B cell (primary cell): ENCODE data around the gene PCGF3. TPM values are rescaled to one million over a fixed set of nuclear protein-coding genes. Genes with fewer than 3 reads are reported as not detected.

ENCODE experiments used
- ATAC-seq: fragments of 200-7000 bp; cut with Tn5 transposase; one replicate; pipeline ENCODE4 v1.10.0; 2021; ENCODE audit warnings: low read depth, mild to moderate bottlenecking, moderate number of reproducible peaks, moderate library complexity
- CTCF ChIA-PET: fragments of 350-600 bp; sonication (Branson Sonifier 250); formaldehyde crosslinking; loops from one replicate; lab custom pipeline; 2021; ENCODE audit warnings: antibody characterized with exemption, inconsistent platforms; lab: Charles Lee
- POLR2A ChIA-PET: fragments of 350-600 bp; sonication (Branson Sonifier 250); formaldehyde crosslinking; loops from one replicate; lab custom pipeline; 2021; ENCODE audit warnings: antibody characterized with exemption; lab: Charles Lee
- DNase-seq: peaks from one replicate; pipeline ENCODE4 v3.0.0; 2013
- H2AFZ ChIP-seq: 2 replicates; pipeline ENCODE4 v1.6.1; 2012; ENCODE audit warnings: mild to moderate bottlenecking, low read depth, low read length; ENCODE audit not compliant: insufficient read depth, poor library complexity, severe bottlenecking
- H3K27ac ChIP-seq, 2 donors: 1 replicate in 1 of 2; 2 replicates in 1 of 2; pipeline ENCODE4 v1.5.1; 2012 to 2013; ENCODE audit warnings: low read length in 2 of 2, mild to moderate bottlenecking in 2 of 2, moderate library complexity in 1 of 2
- H3K27me3 ChIP-seq, 4 experiments: fragments of 200-600 bp in 1 of 4; sonication (generic) in 1 of 4; replicated peaks in 1 of 4; 1 replicate in 2 of 4; 2 replicates in 2 of 4; pipeline versions ENCODE4 v1.6.1 to v1.7.0; 2013 to 2016; ENCODE audit warnings: low read length in 3 of 4, mild to moderate bottlenecking in 2 of 4, mixed read lengths in 1 of 4, moderate library complexity in 1 of 4; ENCODE audit not compliant: insufficient read depth in 4 of 4, control insufficient read depth in 3 of 4; ENCODE audit errors: control extremely low read depth in 1 of 4
- H3K36me3 ChIP-seq, 2 experiments: replicated peaks in 1 of 2; 1 replicate in 1 of 2; 2 replicates in 1 of 2; pipeline versions ENCODE4 v1.6.1 to v1.7.1; 2013; ENCODE audit warnings: low read length in 1 of 2; ENCODE audit not compliant: insufficient read depth in 2 of 2, control insufficient read depth in 1 of 2; ENCODE audit errors: control extremely low read depth in 1 of 2, extremely low read depth in 1 of 2
- H3K4me1 ChIP-seq, 2 donors: fragments of 200-600 bp in 1 of 2; sonication (generic) in 1 of 2; 1 replicate in 1 of 2; 2 replicates in 1 of 2; pipeline versions ENCODE4 v1.5.1 to v1.6.1; 2013 to 2017; ENCODE audit warnings: low read length in 2 of 2; ENCODE audit not compliant: control insufficient read depth in 2 of 2, insufficient read depth in 2 of 2
- H3K4me2 ChIP-seq: replicated peaks from 2 replicates; pipeline ENCODE3; 2012; ENCODE audit warnings: mild to moderate bottlenecking, low read depth, low read length; ENCODE audit not compliant: poor library complexity, severe bottlenecking
- H3K4me3 ChIP-seq, 5 experiments: fragments of 200-600 bp in 1 of 5; sonication (generic) in 1 of 5; 1 replicate in 3 of 5; 2 replicates in 2 of 5; pipeline versions ENCODE4 v1.5.1 to v1.7.0; 2011 to 2016; ENCODE audit warnings: low read length in 4 of 5, mild to moderate bottlenecking in 4 of 5, low read depth in 2 of 5, control low read depth in 1 of 5, moderate library complexity in 1 of 5; ENCODE audit not compliant: insufficient read depth in 1 of 5; ENCODE audit errors: control extremely low read depth in 1 of 5, extremely low read depth in 1 of 5
- H3K79me2 ChIP-seq: fragments of 200-600 bp; sonication (generic); one replicate; pipeline ENCODE4 v1.6.0; 2016; ENCODE audit warnings: low read length; ENCODE audit not compliant: control insufficient read depth, insufficient read depth
- H3K9ac ChIP-seq: fragments of 200-600 bp; sonication (generic); 2 replicates; pipeline ENCODE4 v1.6.1; 2017; ENCODE audit warnings: mild to moderate bottlenecking, low read length, moderate library complexity
- H3K9me3 ChIP-seq, 3 donors: one replicate each; pipeline versions ENCODE4 v1.6.1 to v1.7.1; 2013; ENCODE audit warnings: low read length in 2 of 3; ENCODE audit not compliant: control insufficient read depth in 2 of 3, insufficient read depth in 1 of 3; ENCODE audit errors: control extremely low read depth in 1 of 3
- H4K20me1 ChIP-seq: 2 replicates; pipeline ENCODE4 v1.6.0; 2012; ENCODE audit warnings: mild to moderate bottlenecking, low read length; ENCODE audit not compliant: insufficient read depth, control insufficient read depth, poor library complexity, severe bottlenecking
- H3K27ac Mint-ChIP-seq: one replicate; pipeline ENCODE4 v1.8.0; 2021; ENCODE audit warnings: mixed read lengths
- H3K27me3 Mint-ChIP-seq: one replicate; pipeline ENCODE4 v1.8.0; 2021; ENCODE audit warnings: mixed read lengths
- H3K4me1 Mint-ChIP-seq: one replicate; pipeline ENCODE4 v1.8.0; 2021; ENCODE audit warnings: mixed read lengths
- H3K4me3 Mint-ChIP-seq: one replicate; pipeline ENCODE4 v1.8.0; 2021; ENCODE audit warnings: mixed read lengths
- H3K9me3 Mint-ChIP-seq: one replicate; pipeline ENCODE4 v1.8.0; 2022; ENCODE audit warnings: mixed read lengths; ENCODE audit not compliant: insufficient read depth
- EZH2 ChIP-seq: IDR thresholded peaks from 2 replicates; pipeline ENCODE4 v1.6.1; 2012; ENCODE audit warnings: borderline replicate concordance, low read depth, mild to moderate bottlenecking, moderate library complexity, low read length; ENCODE audit not compliant: insufficient read depth, poor library complexity, severe bottlenecking
- WGBS: methylation state at CpG from one replicate; pipeline ENCODE4 v1.1.5; 2013; ENCODE audit warnings: missing lambda C conversion rate; ENCODE audit not compliant: insufficient coverage; 5-methylcytosine and 5-hydroxymethylcytosine counted together
- intact Hi-C: fragments of 100-400 bp; cut with micrococcal nuclease; formaldehyde crosslinking; loops from one replicate; pipeline ENCODE4 v1.10.0; 2022
- polyA plus RNA-seq: library from polyadenylated mRNA; depleted of rRNA; stranded (reverse); fragments of >200 nt; gene quantifications from 2 replicates; pipeline ENCODE4 v1.2.3, GENCODE V29; 2012
- total RNA-seq, 2 donors: library from RNA; stranded (reverse); fragments of 120-200 nt in 1 of 2; gene quantifications; 1 replicate in 1 of 2; 2 replicates in 1 of 2; pipeline versions ENCODE4 v1.2.3 to v1.2.4, GENCODE V29; 2013 to 2022
- TF ChIP-seq, protein P1 (sequence below): fragments of 200-600 bp; IDR thresholded peaks from one replicate; pipeline ENCODE4 v1.8.0; 2022; ENCODE audit warnings: antibody characterized with exemption, mild to moderate bottlenecking

PCGF3 gene
- total and polyA plus RNA-seq, 2 donors (not counting 1 experiment from before 2014, with no cell fraction given): 65.7 to 90.3 TPM

GRCh38 chr4:663046-663437 is 42.6 kb upstream of the PCGF3 start:
- peak overlapping the region; percentile 89 for H3K27ac Mint-ChIP-seq
- Histone ChIP-seq H3K4me1 (peaks cover 9 to 17% of the 10 kb centered on the region in 2 donors), H3K36me3 (no peaks in the 10 kb centered on the region), H3K9ac (peak overlapping the region; percentile 98), H3K9me3 (peaks cover 0 to 17% (median 0%) of the 10 kb centered on the region in 3 donors), H3K4me3 (peak overlapping the region in 4 of 5 experiments; percentile 68 to 85 (median 82)), H2AFZ (peak overlapping the region; percentile 96), H3K79me2 (peaks cover 9% of the 10 kb centered on the region), H4K20me1 (no peaks in the 10 kb centered on the region), H3K4me2 (peak overlapping the region; percentile 99), H3K27ac (peak overlapping the region; percentile 52 to 88), H3K27me3 (no peaks in the 10 kb centered on the region)
- TF ChIP-seq, protein P1, sequence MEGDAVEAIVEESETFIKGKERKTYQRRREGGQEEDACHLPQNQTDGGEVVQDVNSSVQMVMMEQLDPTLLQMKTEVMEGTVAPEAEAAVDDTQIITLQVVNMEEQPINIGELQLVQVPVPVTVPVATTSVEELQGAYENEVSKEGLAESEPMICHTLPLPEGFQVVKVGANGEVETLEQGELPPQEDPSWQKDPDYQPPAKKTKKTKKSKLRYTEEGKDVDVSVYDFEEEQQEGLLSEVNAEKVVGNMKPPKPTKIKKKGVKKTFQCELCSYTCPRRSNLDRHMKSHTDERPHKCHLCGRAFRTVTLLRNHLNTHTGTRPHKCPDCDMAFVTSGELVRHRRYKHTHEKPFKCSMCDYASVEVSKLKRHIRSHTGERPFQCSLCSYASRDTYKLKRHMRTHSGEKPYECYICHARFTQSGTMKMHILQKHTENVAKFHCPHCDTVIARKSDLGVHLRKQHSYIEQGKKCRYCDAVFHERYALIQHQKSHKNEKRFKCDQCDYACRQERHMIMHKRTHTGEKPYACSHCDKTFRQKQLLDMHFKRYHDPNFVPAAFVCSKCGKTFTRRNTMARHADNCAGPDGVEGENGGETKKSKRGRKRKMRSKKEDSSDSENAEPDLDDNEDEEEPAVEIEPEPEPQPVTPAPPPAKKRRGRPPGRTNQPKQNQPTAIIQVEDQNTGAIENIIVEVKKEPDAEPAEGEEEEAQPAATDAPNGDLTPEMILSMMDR: no peak
- no peak for TF ChIP-seq EZH2
- no peaks in the 10 kb centered on the region for H3K27me3 Mint-ChIP-seq
- H3K4me1 Mint-ChIP-seq: peaks cover 11% of the 10 kb centered on the region
- ATAC-seq: no peak
- 59% methylated on average over 20 of the region's 20 CpGs for WGBS
- intact Hi-C loops: loop anchor here (1.0 to 5.0 kb wide), 2 partner anchors 11 to 326 kb away; partner anchors contain the start of genes ATP5ME, MYL5 and ZNF141
- CTCF ChIA-PET: interaction anchor here (1.0 kb wide), 1 partner anchor 10 kb away, joined by 3 read pairs; no protein-coding TSS in a partner anchor
- no peak for DNase-seq
- H3K9me3 Mint-ChIP-seq: no peaks in the 10 kb centered on the region
- peak overlapping the region; percentile 84 for H3K4me3 Mint-ChIP-seq
- POLR2A ChIA-PET: interaction anchor here (0.7 to 1.5 kb wide), 2 partner anchors 11 to 111 kb away, joined by 6 to 11 read pairs; partner anchors contain the start of genes ATP5ME and MYL5
